SU-DHL-6 (cell line): ENCODE results near the gene AFF3.

Source experiments
- H2AFZ ChIP-seq: fragments of 200-600 bp; sonication (generic); 2 replicates; pipeline ENCODE4 v1.6.1; 2014; ENCODE audit warnings: low read depth, mild to moderate bottlenecking, moderate library complexity, mixed read lengths, antibody characterized with exemption, low read length; ENCODE audit not compliant: severe bottlenecking
- H3F3A ChIP-seq: fragments of 200-600 bp; shearing (Covaris generic); 2 replicates; pipeline ENCODE4 v1.6.0; 2016; ENCODE audit warnings: antibody characterized with exemption, mild to moderate bottlenecking; ENCODE audit not compliant: insufficient read depth
- H3K27ac ChIP-seq: fragments of 200-600 bp; sonication (generic); 2 replicates; pipeline ENCODE4 v1.5.1; 2016; ENCODE audit warnings: low read depth, mild to moderate bottlenecking, low read length, moderate library complexity, mixed read lengths
- H3K27me3 ChIP-seq: fragments of 200-600 bp; sonication (generic), shearing (Covaris generic); 2 replicates; pipeline ENCODE4 v1.6.0; 2014; ENCODE audit warnings: mild to moderate bottlenecking, low read length
- H3K36me3 ChIP-seq: fragments of 200-600 bp; sonication (generic); 2 replicates; pipeline ENCODE4 v1.6.1; 2014; ENCODE audit warnings: mild to moderate bottlenecking, low read length, mixed read lengths
- H3K4me2 ChIP-seq: fragments of 300-600, 200-600 bp; shearing (Covaris generic), sonication (generic); 2 replicates; pipeline ENCODE4 v1.6.0; 2014; ENCODE audit warnings: low read length, low read depth, mild to moderate bottlenecking; ENCODE audit not compliant: poor library complexity, severe bottlenecking
- H3K4me3 ChIP-seq: fragments of 200-600 bp; sonication (generic); 2 replicates; pipeline ENCODE4 v1.5.1; 2014; ENCODE audit warnings: antibody characterized with exemption, low read length, mild to moderate bottlenecking, mixed read lengths; ENCODE audit not compliant: insufficient read depth, poor library complexity, severe bottlenecking
- H3K79me2 ChIP-seq: fragments of 200-600 bp; sonication (generic); 2 replicates; pipeline ENCODE4 v1.6.1; 2014; ENCODE audit warnings: mild to moderate bottlenecking, low read length, moderate library complexity; ENCODE audit not compliant: insufficient read depth
- H3K9ac ChIP-seq: fragments of 200-600 bp; sonication (generic); 2 replicates; pipeline ENCODE4 v1.7.0; 2014; ENCODE audit warnings: mild to moderate bottlenecking, low read length
- H3K9me2 ChIP-seq: fragments of 200-600 bp; sonication (generic); replicated peaks from 2 replicates; pipeline ENCODE4 v1.6.1; 2014; ENCODE audit warnings: low read length; ENCODE audit not compliant: insufficient read depth
- H3K9me3 ChIP-seq: fragments of 200-600 bp; sonication (generic); 2 replicates; pipeline ENCODE4 v1.6.1; 2014; ENCODE audit warnings: low read length, mixed read lengths; ENCODE audit not compliant: insufficient read depth
- H4K20me1 ChIP-seq: fragments of 200-600 bp; sonication (generic); 2 replicates; pipeline ENCODE4 v1.6.1; 2014; ENCODE audit warnings: low read depth, mild to moderate bottlenecking, antibody characterized with exemption, low read length, moderate library complexity, mixed read lengths
- CTCF ChIP-seq: fragments of 200-600 bp; sonication (generic); IDR thresholded peaks from one replicate; pipeline ENCODE4 v1.5.1; 2017; ENCODE audit warnings: antibody characterized with exemption, mild to moderate bottlenecking, low read length, moderate library complexity; ENCODE audit not compliant: insufficient read depth, poor library complexity, severe bottlenecking
- EZH2phosphoT487 ChIP-seq: fragments of 200-600 bp; sonication (generic), shearing (Covaris generic); conservative IDR thresholded peaks from 2 replicates; pipeline ENCODE4 v1.6.1; 2018; ENCODE audit warnings: mild to moderate bottlenecking, antibody characterized with exemption, low read length, moderate library complexity, mixed read lengths

Gene AFF3

DNA sequence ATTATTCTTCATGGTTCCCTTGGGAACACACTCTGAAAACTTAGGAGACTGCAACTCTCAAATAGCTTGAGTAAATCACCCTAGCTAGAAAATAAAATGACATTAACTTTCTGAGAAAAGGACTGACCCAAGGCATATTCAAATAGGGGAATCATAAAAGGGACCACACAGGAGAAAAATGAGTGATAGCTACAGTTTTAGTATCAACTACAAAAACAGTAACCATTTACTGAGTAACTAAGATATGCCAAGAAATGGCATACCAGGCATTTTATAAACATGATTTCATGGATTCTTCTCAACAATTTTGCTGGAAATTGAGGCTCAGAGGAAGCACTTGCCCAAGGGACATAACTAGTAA is 84.5 kb downstream of the AFF3 start:
- no peak overlapping the region for H3K27ac ChIP-seq
- no peaks in the 10 kb centered on the region for H3K79me2 ChIP-seq
- H2AFZ ChIP-seq: no peak overlapping the region
- H3K36me3 ChIP-seq: 0 out of 2 replicates have a peak, but pooled peaks cover 3% of the 10 kb centered on the region
- no peaks in the 10 kb centered on the region for H3K9me2 ChIP-seq
- H4K20me1 ChIP-seq: no peaks in the 10 kb centered on the region
- no peaks in the 10 kb centered on the region for H3K9me3 ChIP-seq
- H3K27me3 ChIP-seq: no peaks in the 10 kb centered on the region
- no peak overlapping the region for H3K4me3 ChIP-seq
- no peaks in the 10 kb centered on the region for H3F3A ChIP-seq
- H3K4me2 ChIP-seq: no peak overlapping the region
- no peak for TF ChIP-seq EZH2phosphoT487
- TF ChIP-seq CTCF: no peak
- H3K9ac ChIP-seq: no peak overlapping the region

DNA sequence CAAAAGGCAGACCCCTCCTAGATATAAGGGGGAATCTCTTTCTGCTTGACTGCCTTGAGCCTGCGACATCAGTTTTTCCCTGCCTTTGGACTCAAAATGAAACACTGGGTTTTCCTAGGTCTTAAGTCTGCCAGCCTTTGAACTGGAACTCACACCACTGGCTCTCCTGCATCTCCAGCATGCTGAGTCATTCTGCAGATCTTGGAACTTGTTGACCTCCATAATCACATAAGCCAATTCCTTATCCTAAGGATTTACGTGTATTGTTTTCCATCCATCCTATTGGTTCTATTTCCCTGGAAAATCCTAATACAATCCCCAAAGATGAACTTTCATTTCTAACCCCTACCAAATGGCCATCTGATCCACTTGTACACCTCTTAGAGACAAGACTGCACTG is 88.0 kb downstream of the AFF3 start:
- H2AFZ ChIP-seq: no peak overlapping the region
- no peak overlapping the region for H3K27ac ChIP-seq
- TF ChIP-seq CTCF: no peak
- no peak for TF ChIP-seq EZH2phosphoT487
- no peaks in the 10 kb centered on the region for H3K36me3 ChIP-seq
- no peaks in the 10 kb centered on the region for H4K20me1 ChIP-seq
- no peaks in the 10 kb centered on the region for H3F3A ChIP-seq
- H3K9ac ChIP-seq: no peak overlapping the region
- no peaks in the 10 kb centered on the region for H3K79me2 ChIP-seq
- no peaks in the 10 kb centered on the region for H3K9me2 ChIP-seq
- H3K9me3 ChIP-seq: no peaks in the 10 kb centered on the region
- no peak overlapping the region for H3K4me3 ChIP-seq
- H3K4me2 ChIP-seq: no peak overlapping the region
- H3K27me3 ChIP-seq: no peaks in the 10 kb centered on the region

DNA sequence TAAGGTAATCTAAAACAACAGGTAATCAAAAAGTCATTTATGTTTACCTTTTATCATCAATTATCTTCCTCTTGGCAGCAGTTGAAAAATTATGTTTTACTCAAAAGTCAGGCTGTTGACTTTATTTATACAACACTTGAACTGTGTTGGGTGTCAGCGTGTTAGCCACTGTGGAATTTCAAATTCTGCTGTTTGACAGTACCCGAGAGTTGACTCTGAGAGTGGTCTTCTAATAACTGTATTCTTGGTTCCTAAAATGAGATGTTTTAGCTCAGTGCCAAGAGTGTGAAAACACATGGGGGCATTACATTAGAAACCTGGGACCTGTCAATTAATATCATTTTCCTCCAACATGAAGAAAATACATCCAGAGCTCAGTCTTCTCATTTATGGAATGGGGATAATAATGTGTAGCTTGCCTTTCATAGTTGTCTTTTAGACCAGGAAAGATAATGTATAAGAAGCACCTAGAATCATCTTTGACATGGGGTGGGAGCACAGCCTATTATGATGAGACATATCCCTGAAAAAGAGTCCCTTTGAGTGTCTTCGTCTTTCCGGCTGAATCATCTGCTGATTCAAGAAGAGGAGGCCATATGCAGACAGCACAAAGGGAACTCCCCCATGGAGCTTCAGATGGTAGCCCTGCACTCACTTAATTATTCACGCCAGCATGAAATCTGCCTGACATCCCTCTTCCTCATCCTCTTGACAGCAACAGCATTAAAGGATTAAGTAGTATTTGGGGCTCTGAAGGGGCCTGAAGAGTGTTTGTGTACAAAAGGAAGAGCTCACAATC is 89.1 kb downstream of the AFF3 start:
- no peaks in the 10 kb centered on the region for H3K27me3 ChIP-seq
- TF ChIP-seq CTCF: no peak
- TF ChIP-seq EZH2phosphoT487: no peak
- H4K20me1 ChIP-seq: no peaks in the 10 kb centered on the region
- H3K4me3 ChIP-seq: no peak overlapping the region
- no peak overlapping the region for H2AFZ ChIP-seq
- no peaks in the 10 kb centered on the region for H3F3A ChIP-seq
- no peaks in the 10 kb centered on the region for H3K79me2 ChIP-seq
- H3K36me3 ChIP-seq: no peaks in the 10 kb centered on the region
- no peak overlapping the region for H3K9ac ChIP-seq
- no peak overlapping the region for H3K4me2 ChIP-seq
- H3K9me2 ChIP-seq: no peaks in the 10 kb centered on the region
- no peaks in the 10 kb centered on the region for H3K9me3 ChIP-seq
- no peak overlapping the region for H3K27ac ChIP-seq
